HepG2 (cell line): Measurements from ENCODE around the gene PRKACG. TPM values are rescaled to one million over a fixed set of nuclear protein-coding genes. Genes with fewer than 3 reads are reported as not detected.
A peak's percentile ranks its signal among the peaks of the same experiment; 100 is the strongest.

Experiments used
- ATAC-seq: fragments of 200-7000 bp; cut with Tn5 transposase; 3 replicates; pipeline ENCODE4 v1.9.1; 2020; ENCODE audit warnings: mild to moderate bottlenecking, moderate library complexity
- BruUV-seq: library from RNA; stranded (reverse); fragments of 400-500 nt; replicated peaks from 2 replicates; lab custom pipeline; 2021; lab: Mats Ljungman, UMichigan
- CTCF ChIA-PET: fragments of 300-600 bp; formaldehyde crosslinking; extraction: SDS; loops from one replicate; lab custom pipeline; 2021; ENCODE audit warnings: low total read pairs, inconsistent platforms, low intra/inter-chr PET ratio; lab: Yijun Ruan, JAX
- POLR2A ChIA-PET: fragments of 350-600 bp; sonication (Branson Sonifier 250); formaldehyde crosslinking; loops from one replicate; lab custom pipeline; 2020; ENCODE audit warnings: antibody characterized with exemption, inconsistent platforms; lab: Yijun Ruan, JAX
- DNase-seq: peaks from one replicate; pipeline ENCODE4 v3.0.0-alpha.2; 2015; ENCODE audit warnings: low spot score
- FAIRE-seq: peaks from 3 replicates; lab custom pipeline; 2011; peaks lifted over from hg19 to GRCh38; lab: Jason Lieb, UNC
- H2AFZ ChIP-seq: one replicate; pipeline ENCODE4 v1.6.1; 2011; ENCODE audit warnings: low read length, inconsistent platforms
- H3K27ac ChIP-seq: fragments of 300-600 bp; 3 replicates; pipeline ENCODE4 v1.8.0; 2011; ENCODE audit warnings: mixed run types, mild to moderate bottlenecking, mixed read lengths, low read length, inconsistent platforms; ENCODE audit not compliant: insufficient read depth; ENCODE audit errors: extremely low read length
- H3K27me3 ChIP-seq, 2 experiments: fragments of 200-600 bp in 1 of 2; 2 replicates in 1 of 2; 3 replicates in 1 of 2; pipeline versions ENCODE4 v1.6.0 to v1.8.0; 2011; ENCODE audit warnings: low read length in 2 of 2, mild to moderate bottlenecking in 2 of 2, moderate library complexity in 2 of 2, inconsistent platforms in 1 of 2; ENCODE audit not compliant: insufficient read depth in 2 of 2, control insufficient read depth in 1 of 2
- H3K36me3 ChIP-seq, 2 experiments: fragments of 200-600 bp in 1 of 2; replicated peaks in 1 of 2; 2 replicates in 1 of 2; 3 replicates in 1 of 2; pipeline versions ENCODE4 v1.5.1 to v1.8.0; 2011; ENCODE audit warnings: low read length in 2 of 2, inconsistent platforms in 1 of 2; ENCODE audit not compliant: insufficient read depth in 2 of 2, control insufficient read depth in 1 of 2
- H3K4me1 ChIP-seq: 2 replicates; pipeline ENCODE4 v1.5.1; 2012; ENCODE audit warnings: low read length, inconsistent platforms; ENCODE audit not compliant: insufficient read depth
- H3K4me2 ChIP-seq: 2 replicates; pipeline ENCODE4 v1.6.0; 2011; ENCODE audit warnings: low read depth, low read length, inconsistent platforms
- H3K4me3 ChIP-seq, 3 experiments: fragments of 200-600 bp in 1 of 3; sonication (generic), shearing (Covaris generic) in 1 of 3; replicated peaks in 1 of 3; 2 replicates each; pipeline ENCODE4 v1.5.1; 2011 to 2016; ENCODE audit warnings: low read length in 3 of 3, inconsistent platforms in 2 of 3, low read depth in 2 of 3, mild to moderate bottlenecking in 2 of 3, control low read depth in 1 of 3, mixed read lengths in 1 of 3; ENCODE audit not compliant: insufficient read depth in 1 of 3
- H3K79me2 ChIP-seq: one replicate; pipeline ENCODE4 v1.6.1; 2011; ENCODE audit warnings: low read length, inconsistent platforms; ENCODE audit not compliant: insufficient read depth
- H3K9ac ChIP-seq: 2 replicates; pipeline ENCODE4 v1.6.0; 2011; ENCODE audit warnings: mild to moderate bottlenecking, low read depth, low read length, inconsistent platforms; ENCODE audit not compliant: insufficient read depth
- H3K9me3 ChIP-seq: 2 replicates; pipeline ENCODE4 v1.5.1; 2012; ENCODE audit warnings: mild to moderate bottlenecking, low read length
- H4K20me1 ChIP-seq: 2 replicates; pipeline ENCODE4 v1.6.0; 2011; ENCODE audit warnings: inconsistent platforms, mild to moderate bottlenecking, low read length, moderate library complexity; ENCODE audit not compliant: insufficient read depth
- ATF2 ChIP-seq: sonication (generic); formaldehyde crosslinking; IDR thresholded peaks from 2 replicates; pipeline ENCODE4 v1.4.0; 2020; ENCODE audit warnings: missing genetic modification reagents
- BCL6 ChIP-seq: IDR thresholded peaks from 2 replicates; pipeline ENCODE4 v1.6.1; 2016; ENCODE audit warnings: missing genetic modification reagents, missing compliant biosample characterization
- CBX2 ChIP-seq, 2 experiments: fragments of 200-600 bp in 1 of 2; sonication (generic); formaldehyde crosslinking in 1 of 2; IDR thresholded peaks; 2 replicates each; pipeline versions ENCODE4 v1.7.0 to v1.8.1; 2018 to 2022; ENCODE audit warnings: low read depth in 2 of 2, low read length in 1 of 2, mild to moderate bottlenecking in 1 of 2, missing genetic modification reagents in 1 of 2
- CTCF ChIP-seq: sonication (generic); formaldehyde crosslinking; IDR thresholded peaks from 2 replicates; pipeline ENCODE4 v1.5.0; 2020; ENCODE audit warnings: mild to moderate bottlenecking, missing genetic modification reagents, moderate library complexity
- ELK4 ChIP-seq: sonication (generic); formaldehyde crosslinking; IDR thresholded peaks from 2 replicates; pipeline ENCODE4 v1.9.0; 2021; ENCODE audit warnings: missing genetic modification reagents, borderline replicate concordance
- HNF1A ChIP-seq, 2 experiments: sonication (generic) in 1 of 2; formaldehyde crosslinking in 1 of 2; IDR thresholded peaks; 2 replicates each; pipeline versions ENCODE4 v1.4.0 to v1.6.1; 2016 to 2020; ENCODE audit warnings: borderline replicate concordance in 1 of 2, low read depth in 1 of 2, mild to moderate bottlenecking in 1 of 2, missing genetic modification reagents in 1 of 2
- HOMEZ ChIP-seq: IDR thresholded peaks from 2 replicates; pipeline ENCODE4 v1.6.1; 2016; ENCODE audit warnings: low read depth
- KDM6A ChIP-seq: IDR thresholded peaks from 2 replicates; pipeline ENCODE4 v1.6.1; 2016; ENCODE audit warnings: low read depth
- RARA ChIP-seq: IDR thresholded peaks from 2 replicates; pipeline ENCODE4 v1.6.1; 2016; ENCODE audit warnings: missing genetic modification reagents, missing compliant biosample characterization
- SIN3A ChIP-seq: IDR thresholded peaks from 2 replicates; pipeline ENCODE4 v1.6.1; 2011; ENCODE audit warnings: low read depth, mild to moderate bottlenecking, control low read depth, low read length, borderline replicate concordance
- ZNF367 ChIP-seq: sonication (generic); formaldehyde crosslinking; IDR thresholded peaks from 2 replicates; pipeline ENCODE4 v1.4.0; 2020; ENCODE audit warnings: missing genetic modification reagents, borderline replicate concordance
- WGBS: methylation state at CpG from one replicate; pipeline ENCODE4 v1.1.6; 2017; ENCODE audit warnings: low lambda C conversion rate; 5-methylcytosine and 5-hydroxymethylcytosine counted together
- in situ Hi-C: cut with HindIII; loops from 2 replicates; pipeline ENCODE4 v1.10.0; 2017; ENCODE audit warnings: low pct_unique_long_range_greater_than_20kb; ENCODE audit not compliant: extremely low pct_ligation_motif_present
- intact Hi-C: fragments of 100-400 bp; cut with micrococcal nuclease; formaldehyde crosslinking; loops from one replicate; pipeline ENCODE4 v1.10.0; 2022; ENCODE audit not compliant: unreplicated experiment
- polyA plus RNA-seq, 8 experiments: library from polyadenylated mRNA; depleted of rRNA in 3 of 8; stranded (reverse) in 7 of 8; unstranded in 1 of 8; fragments of >200 nt; fragmentation: Illumina TruSeq in 4 of 8; extraction: Trizol in 4 of 8; gene quantifications; 2 replicates each; pipeline versions ENCODE4 v1.2.1 to v1.2.3, GENCODE V29; 2011 to 2016; ENCODE audit warnings: low read depth in 4 of 8, missing spikeins in 1 of 8, mixed read lengths in 1 of 8; ENCODE audit not compliant: insufficient read depth in 1 of 8
- total RNA-seq, 5 experiments: library from RNA; depleted of rRNA; stranded (reverse); fragments of >200 nt; fragmentation: Illumina TruSeq; extraction: Trizol; gene quantifications; 2 replicates each; pipeline ENCODE4 v1.2.3, GENCODE V29; 2016; ENCODE audit warnings: low read depth in 1 of 5

PRKACG gene
- total and polyA plus RNA-seq, 2 of the 13 experiments (the other 11 are each of a cell fraction or from before 2014, with no cell fraction given) = not detected

- intact Hi-C loops (no loop called here), in situ Hi-C loops (no loop called here)
- no peak overlapping the region for H3K9ac ChIP-seq
- DNase-seq = no peak
- no peaks in the 10 kb centered on the region for H3K9me3 ChIP-seq
- no peak for FAIRE-seq
- 79% methylated on average over 4 of the region's 4 CpGs for WGBS
- no peaks in the 10 kb centered on the region for H3K27me3 ChIP-seq
- ChIA-PET POLR2A (no interaction called here), CTCF (interaction anchor here (3.9 kb wide), 1 partner anchor 414 kb away, joined by 45 read pairs; no protein-coding TSS in a partner anchor)
- H2AFZ ChIP-seq = no peak overlapping the region
- no peak overlapping the region for H3K27ac ChIP-seq
- H3K4me1 ChIP-seq = peaks cover 7% of the 10 kb centered on the region; the same call in 1 of the 2 replicates
- ATAC-seq = no peak
- BruUV-seq = no TSS peak
- H3K4me2 ChIP-seq = no peak overlapping the region
- no peaks in the 10 kb centered on the region for H4K20me1 ChIP-seq
- H3K4me3 ChIP-seq = no peak overlapping the region
- peaks cover 2 to 8% of the 10 kb centered on the region in 2 experiments; a peak in 2 of 5 replicates for H3K36me3 ChIP-seq
- no peaks in the 10 kb centered on the region for H3K79me2 ChIP-seq
- no peak for TF ChIP-seq ELK4
- no peak for TF ChIP-seq KDM6A (CRISPR knock-in tag)
- 0 out of 2 replicates have a peak, but pooled peaks have one; percentile 28 for TF ChIP-seq RARA
- no peak for TF ChIP-seq HOMEZ (CRISPR knock-in tag)
- TF ChIP-seq CTCF (CRISPR knock-in tag) = no peak
- TF ChIP-seq ZNF367 (CRISPR knock-in tag) = no peak
- no peak for TF ChIP-seq SIN3A
- no peak for TF ChIP-seq CBX2 (IDR thresholded peaks at IDR 0.05; ENCODE audit: low read depth, low read length)
- no peak for TF ChIP-seq CBX2 (CRISPR knock-in tag; IDR thresholded peaks at IDR 0.05; ENCODE audit: low read depth)
- TF ChIP-seq BCL6 (CRISPR knock-in tag) = peak; percentile 76
- no peak for TF ChIP-seq HNF1A (IDR thresholded peaks at IDR 0.05; ENCODE audit: low read depth)
- no peak for TF ChIP-seq HNF1A (CRISPR knock-in tag; IDR thresholded peaks at IDR 0.05; ENCODE audit: borderline replicate concordance)
- TF ChIP-seq ATF2 (CRISPR knock-in tag) = no peak
These were observed 15.5 kb downstream of the PRKACG start for GRCh38 chr9:68998385-68998784.
